8988T (cell line): ENCODE results near the gene MYOF.
A peak's percentile ranks its signal among the peaks of the same experiment; 100 is the strongest.
"Not testable (repeated sequence)": the region's sequence is repeated elsewhere in the genome, so short reads cannot be mapped to it uniquely, and the experiment has no call there.

Experiments used
- DNase-seq: peaks from one replicate; pipeline ENCODE4 v3.0.0; 2011

The MYOF gene

GRCh38 chr10:93481637-93482144, 443 bp downstream of the MYOF start:
- no peak for DNase-seq

GRCh38 chr10:93478873-93479272, 3.3 kb downstream of the MYOF start:
- no peak for DNase-seq

DNA sequence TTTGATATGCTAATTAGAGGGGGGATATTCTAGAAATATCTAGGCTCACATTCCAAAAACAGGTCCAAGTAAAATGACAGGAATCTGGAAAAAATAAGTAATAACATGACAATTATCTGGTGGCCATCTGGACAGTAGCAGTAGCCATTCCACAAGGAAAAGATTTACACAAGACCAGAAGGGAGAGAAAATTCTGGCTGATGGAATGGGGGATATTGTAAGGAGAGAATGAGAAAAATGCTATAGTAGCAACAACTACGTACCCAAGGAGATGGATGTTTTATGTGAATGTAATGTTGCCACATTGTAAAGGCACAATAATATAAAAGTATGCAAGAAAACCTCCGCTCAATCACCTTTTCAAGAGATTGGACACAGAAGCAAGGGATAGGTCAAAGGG, 5.4 kb downstream of the MYOF start:
- DNase-seq = no peak

GRCh38 chr10:93475871-93476270, 6.3 kb downstream of the MYOF start:
- no peak for DNase-seq

- DNase-seq = no peak
These were observed 6.9 kb downstream of the MYOF start for GRCh38 chr10:93475227-93475626.

- DNase-seq = no peak
These were observed 8.2 kb downstream of the MYOF start for GRCh38 chr10:93473804-93474472.

DNA sequence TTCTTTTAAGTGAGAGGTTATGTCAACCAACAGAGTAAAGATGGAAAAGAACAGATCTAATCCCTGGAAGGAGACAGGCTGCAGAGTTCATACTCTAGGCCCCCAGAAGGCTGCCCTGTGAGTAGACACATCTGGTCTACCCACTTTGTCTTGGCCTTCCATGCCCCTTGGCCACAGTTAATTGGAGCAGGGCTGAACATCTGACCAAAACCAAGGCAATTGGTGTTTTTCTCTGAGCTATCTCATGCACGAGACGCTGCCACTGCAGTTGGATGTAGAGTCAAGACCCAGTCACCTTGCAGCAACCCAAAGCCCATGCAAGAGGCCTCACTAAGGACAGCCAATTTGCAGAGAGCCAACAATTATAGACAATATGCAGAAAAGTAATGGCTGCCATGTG, 9.0 kb downstream of the MYOF start:
- DNase-seq = no peak

- DNase-seq = peak; percentile 29
These were observed 11.0 kb downstream of the MYOF start for GRCh38 chr10:93471110-93471651.

- no peak for DNase-seq
These were observed 12.7 kb downstream of the MYOF start for GRCh38 chr10:93469454-93469853.

DNA sequence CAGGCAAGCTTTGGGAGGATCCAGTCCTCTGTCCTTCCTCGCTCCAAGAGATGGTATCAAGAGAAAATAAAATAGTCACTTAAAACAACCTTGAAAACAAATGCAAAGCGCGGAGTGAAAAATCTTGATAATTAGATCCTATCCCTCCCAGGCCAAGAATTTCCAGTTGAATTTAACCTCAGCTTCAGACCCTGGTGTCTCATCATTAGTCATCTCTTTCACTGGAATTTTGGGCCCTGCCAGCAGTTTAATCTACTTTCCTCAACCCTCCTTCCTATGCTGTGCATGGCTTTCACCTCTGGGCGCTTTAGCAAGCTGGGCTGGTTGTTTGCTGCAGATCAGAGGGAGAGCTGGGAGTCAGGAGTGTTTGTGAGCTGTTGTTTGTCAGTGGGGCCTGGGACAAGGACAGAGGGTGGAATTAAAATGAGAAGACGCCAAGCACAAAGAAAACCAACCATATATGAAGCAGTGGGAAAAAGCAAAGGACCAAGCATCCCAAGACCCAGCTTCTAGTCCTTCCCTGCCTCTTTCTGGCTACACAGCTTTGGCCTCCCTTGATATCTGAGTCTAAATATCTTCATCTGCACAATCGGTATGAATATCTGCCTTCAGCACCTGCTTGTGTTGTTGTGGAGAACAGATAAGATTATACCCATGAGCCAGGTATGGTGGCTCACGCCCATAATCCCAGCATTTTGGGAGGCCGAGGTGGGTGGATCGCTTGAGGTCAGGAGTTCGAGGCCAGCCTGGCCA, 13.5 kb downstream of the MYOF start:
- DNase-seq = peak; percentile 53

GRCh38 chr10:93467635-93468034, 14.5 kb downstream of the MYOF start:
- not testable (repeated sequence) for DNase-seq

DNA sequence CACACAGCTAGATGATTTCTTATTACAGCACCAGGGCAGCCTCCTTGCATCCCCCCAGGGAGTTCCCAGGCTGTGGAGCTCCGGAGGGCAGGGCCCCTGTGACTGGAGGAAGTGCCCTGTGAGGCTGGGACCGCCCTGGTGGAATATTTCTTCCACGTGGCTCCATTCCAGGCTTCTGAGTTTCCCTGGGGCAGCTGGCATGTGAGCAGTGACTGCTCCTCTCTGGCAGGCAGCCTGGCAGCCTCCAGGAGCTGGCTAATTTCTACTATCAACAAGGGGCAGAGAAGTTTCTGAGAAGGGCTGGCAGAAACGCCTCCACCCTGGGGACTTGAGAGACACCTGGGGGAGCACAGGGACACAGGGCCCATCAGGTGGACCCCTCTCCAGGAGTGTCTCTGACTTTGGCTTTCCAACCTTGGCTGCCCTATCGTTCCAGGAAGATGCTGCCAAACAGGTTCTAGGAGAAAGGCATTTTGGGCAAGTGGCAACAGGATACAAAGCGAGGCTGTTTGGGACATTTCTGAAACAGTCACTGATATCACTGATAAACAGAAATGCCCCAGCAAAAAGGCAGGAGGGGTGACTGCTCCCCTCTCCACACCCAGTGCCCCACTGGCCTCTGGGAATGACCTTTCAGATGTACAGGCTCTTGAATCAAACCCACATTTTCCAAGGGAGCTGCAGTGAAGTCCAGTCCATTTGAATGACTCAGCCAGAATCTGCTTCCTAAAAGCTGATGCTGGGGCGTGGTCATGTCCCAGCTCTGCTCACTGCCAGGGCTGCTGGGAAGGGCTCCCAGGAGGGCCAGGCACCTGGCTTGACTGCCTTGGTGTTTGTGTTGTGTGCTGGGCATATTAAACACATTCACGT, 16.1 kb downstream of the MYOF start:
- peak; percentile 79 for DNase-seq

DNA sequence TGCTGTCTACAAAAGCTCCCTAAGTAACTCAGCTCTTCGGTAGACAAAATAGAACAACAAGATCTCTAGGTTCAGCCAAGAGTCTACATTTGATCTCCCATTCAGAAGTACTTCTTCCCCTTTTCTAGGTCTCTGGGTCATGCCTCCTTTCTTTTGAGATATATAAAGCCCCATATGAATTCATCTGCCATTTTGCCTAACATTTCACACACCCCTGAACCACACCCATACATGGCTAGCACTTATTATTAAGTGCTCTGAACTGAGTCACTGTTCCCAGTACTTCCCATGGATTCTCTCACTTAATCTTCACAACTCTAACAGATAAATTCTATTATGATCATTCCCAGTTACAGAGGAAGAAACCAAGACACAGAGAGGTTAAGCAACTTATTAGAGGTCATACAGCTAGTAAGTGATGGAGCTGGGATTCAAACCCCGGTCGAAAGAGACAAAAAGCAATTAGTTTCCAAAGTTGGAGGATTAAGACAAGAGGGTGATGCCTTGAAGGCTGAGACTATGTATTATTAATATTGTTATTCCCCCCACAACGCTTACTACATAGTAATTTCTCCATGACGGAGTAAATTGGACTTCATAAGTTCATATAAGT, 17.3 kb downstream of the MYOF start:
- no peak for DNase-seq

DNA sequence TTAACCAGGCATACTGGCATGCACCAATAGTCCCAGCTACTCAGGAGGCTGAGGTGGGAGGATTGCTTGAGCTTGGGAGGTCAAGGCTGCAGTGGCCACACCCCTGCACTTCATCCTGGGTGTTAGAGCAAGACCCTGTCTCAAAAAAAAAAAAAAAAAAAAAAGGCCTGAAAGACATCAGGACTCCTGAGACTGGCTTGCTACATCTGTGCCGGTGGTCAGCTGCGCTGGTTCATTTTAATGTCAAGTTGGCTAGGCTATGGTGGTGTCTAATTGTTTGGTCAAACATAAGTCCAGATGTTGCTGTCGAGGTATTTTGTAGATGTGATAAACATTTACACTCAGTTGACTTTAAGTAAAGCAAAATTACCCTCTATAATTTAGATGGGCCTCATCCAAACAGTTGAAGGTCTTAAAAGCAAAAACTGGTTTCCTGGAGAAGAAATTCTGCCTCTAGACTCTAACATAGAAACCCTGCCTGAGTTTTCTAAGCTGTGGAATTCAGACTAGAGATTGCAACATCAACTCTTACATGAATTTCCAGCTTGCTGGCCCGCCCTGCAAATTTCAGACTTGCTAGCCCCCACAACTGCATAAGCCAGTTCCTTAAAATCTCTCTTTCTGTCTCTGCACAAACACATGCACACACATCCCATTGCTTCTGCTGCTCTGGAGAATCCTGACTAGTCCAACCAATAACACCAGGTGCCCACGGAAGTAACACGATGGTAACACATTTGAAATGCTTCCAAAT, 18.2 kb downstream of the MYOF start:
- DNase-seq = no peak

- DNase-seq = no peak
These were observed 19.3 kb downstream of the MYOF start for GRCh38 chr10:93462881-93463280.

DNA sequence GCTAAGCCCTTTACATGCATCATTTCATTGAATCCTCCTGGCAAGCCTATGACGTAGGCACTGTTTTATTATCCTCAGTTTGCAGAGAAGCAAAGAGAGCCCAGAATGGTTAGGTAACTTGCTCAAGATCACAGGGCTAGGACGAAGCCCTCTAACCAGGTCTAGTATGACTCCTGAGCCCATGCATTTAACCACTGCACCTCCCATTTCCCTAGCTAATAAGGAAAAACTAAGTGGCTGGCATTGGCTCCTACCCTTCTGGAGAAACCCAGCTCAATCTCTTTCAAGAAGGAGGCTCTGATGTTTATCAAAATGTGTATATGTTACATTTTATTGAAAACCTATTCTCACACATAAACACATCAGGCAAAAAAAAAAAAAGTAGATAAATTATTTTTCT, 19.8 kb downstream of the MYOF start:
- no peak for DNase-seq

DNA sequence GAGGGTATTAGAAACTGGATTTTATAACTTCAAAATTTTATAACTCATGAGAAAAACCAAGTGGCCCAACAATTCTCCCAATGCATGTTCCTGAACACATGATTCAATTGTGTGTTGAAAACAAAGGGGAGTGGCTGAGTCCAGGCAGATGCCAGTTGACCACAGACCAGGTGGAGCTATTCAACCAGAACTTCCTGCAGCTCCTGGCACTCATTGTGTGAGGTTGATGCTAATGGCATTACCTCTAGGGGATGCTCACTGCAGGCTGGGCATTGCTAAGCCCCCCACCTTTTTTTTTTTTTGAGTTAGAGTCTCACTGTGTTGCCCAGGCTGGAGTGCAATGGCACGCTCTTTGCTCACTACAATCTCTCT, 20.3 kb downstream of the MYOF start:
- no peak for DNase-seq

DNA sequence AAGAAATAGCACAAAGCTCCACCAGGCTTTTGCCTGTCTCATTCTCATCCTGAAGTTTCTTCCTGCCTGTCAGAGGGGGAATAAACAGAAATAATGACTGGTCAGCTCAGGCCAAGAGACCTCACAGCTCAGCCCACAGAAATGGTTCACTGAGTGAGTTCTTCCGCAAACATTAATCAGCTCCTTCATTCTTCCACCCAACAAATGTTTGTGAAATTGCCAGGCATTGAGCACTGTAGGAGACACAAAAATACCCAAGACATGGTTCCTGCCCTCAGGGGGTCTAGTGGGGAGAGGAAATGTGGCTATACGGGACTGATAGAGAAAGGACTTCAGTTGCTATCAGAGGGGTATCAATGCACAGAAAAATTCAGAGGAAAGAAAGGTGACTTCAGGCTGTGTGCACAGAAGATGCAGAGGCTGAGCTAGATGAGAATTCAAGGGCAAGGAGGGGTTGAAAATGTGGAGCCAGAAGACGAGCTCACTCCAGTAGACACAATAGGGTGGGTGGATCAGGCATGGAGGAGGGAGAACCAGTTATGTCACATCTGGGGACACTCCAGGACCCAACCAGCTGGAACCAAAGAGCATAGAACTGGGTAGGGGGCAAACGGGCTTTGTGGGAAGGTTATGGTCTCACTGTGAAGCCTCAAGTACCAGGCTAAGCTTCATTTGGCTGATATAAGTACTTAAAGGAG, 20.9 kb downstream of the MYOF start:
- no peak for DNase-seq

DNA sequence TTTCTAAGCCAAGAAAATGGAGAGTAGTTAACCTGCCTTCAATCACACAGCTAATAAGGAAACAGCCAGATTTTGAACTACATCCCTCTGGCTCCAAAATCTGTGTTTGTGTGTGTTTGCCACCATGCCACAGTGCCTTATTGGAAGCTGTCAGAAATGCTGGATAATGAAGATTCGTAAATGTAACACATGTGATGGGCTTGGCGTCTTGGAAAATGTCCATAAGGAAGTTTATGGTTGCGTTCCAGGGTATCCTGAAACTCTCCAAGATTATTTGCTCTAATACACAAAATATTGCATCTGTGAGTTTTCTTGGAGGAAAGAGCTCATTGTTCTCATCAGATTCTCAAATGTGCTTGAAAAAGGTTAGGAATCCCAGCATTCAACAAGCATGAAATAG, 22.7 kb downstream of the MYOF start:
- DNase-seq = no peak

DNA sequence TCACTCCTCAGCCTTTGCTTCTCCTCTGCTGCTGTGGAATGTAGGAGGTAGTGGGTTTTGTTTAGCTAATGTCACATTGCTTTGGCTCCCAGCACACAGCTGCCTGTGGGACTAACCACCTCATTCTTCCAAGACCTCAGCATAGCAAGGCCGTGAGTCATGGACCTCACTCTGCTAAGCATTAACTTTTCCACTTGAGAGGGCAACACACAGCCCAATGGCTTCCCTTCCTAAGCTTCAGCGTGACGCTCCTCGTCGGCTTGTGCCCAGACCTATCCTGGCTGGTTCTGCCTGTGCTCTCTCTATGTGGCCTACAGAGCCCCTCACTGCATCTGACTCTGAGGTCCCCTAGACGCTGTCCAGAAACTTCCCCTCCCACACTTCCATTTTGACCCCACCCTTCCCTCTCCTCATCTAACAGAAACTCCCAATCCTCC, 23.3 kb downstream of the MYOF start:
- peak; percentile 46 for DNase-seq

DNA sequence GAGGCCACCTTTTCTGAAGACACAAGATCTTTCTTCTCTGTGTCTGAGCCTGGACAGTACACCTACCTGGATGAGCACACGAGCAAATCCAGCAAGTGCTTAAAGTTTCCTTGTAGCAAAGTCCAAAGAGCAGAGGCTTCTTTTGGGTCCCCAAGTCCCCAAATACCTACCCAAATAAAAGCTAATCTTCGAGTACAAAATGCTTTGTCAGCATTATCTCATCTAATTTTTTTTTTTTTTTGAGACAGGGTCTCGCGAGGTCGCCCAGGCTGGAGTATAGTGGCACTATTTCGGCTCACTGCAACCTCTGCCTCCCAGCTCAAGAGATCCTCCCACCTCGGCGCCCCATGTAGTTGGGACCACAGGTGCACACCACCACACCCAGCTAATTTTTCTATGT, 24.6 kb downstream of the MYOF start:
- DNase-seq = no peak
